Rectal smooth muscle tissue (tissue), 1 donor: ENCODE results near the gene GPC6.

Source experiments
- H3K27ac ChIP-seq: one replicate; pipeline ENCODE4 v1.7.0; 2013; ENCODE audit warnings: low read depth, low read length, inconsistent platforms
- H3K27me3 ChIP-seq: one replicate; pipeline ENCODE4 v1.7.0; 2013; ENCODE audit warnings: low read length; ENCODE audit not compliant: control insufficient read depth, insufficient read depth
- H3K36me3 ChIP-seq: one replicate; pipeline ENCODE4 v1.7.0; 2013; ENCODE audit warnings: low read length; ENCODE audit not compliant: control insufficient read depth, insufficient read depth
- H3K4me1 ChIP-seq: one replicate; pipeline ENCODE4 v1.7.0; 2013; ENCODE audit warnings: low read length; ENCODE audit not compliant: control insufficient read depth, insufficient read depth
- H3K4me3 ChIP-seq: one replicate; pipeline ENCODE4 v1.7.0; 2013; ENCODE audit warnings: low read length
- H3K9ac ChIP-seq: one replicate; pipeline ENCODE4 v1.7.0; 2013; ENCODE audit warnings: low read length

GPC6 gene

GRCh38 chr13:93372856-93373255 lies 146.2 kb downstream of the GPC6 start:
- no peak overlapping the region for H3K9ac ChIP-seq
- no peaks in the 10 kb centered on the region for H3K27me3 ChIP-seq
- H3K4me3 ChIP-seq: no peak overlapping the region
- no peaks in the 10 kb centered on the region for H3K36me3 ChIP-seq
- H3K27ac ChIP-seq: no peak overlapping the region
- no peaks in the 10 kb centered on the region for H3K4me1 ChIP-seq

- Histone ChIP-seq H3K36me3 (no peaks in the 10 kb centered on the region), H3K4me3 (no peak overlapping the region), H3K4me1 (no peaks in the 10 kb centered on the region), H3K27ac (no peak overlapping the region), H3K9ac (no peak overlapping the region), H3K27me3 (no peaks in the 10 kb centered on the region)
These were observed 148.9 kb downstream of the GPC6 start for GRCh38 chr13:93375491-93375890.

DNA sequence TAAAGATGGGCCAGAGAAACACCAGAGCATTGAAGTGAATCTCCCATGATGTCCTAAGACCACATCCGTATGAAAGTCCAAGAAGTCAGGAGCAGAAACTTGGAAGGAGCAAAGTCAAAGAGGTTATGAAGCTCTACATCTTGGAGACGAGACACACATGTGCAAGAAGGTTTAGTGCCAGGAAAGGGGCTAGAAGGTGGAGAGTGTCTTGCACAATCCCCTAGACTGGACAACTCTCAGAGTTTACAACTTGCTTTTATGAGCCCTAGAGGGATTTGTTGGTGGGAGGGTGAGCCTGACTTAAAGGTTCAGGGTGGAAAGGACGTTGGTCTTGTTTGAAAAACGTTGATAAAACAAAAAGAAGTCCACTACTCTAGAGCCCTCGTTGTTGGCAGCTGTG lies 150.6 kb downstream of the GPC6 start:
- Histone ChIP-seq H3K36me3 (no peaks in the 10 kb centered on the region), H3K9ac (no peak overlapping the region), H3K4me3 (no peak overlapping the region), H3K27me3 (no peaks in the 10 kb centered on the region), H3K4me1 (no peaks in the 10 kb centered on the region), H3K27ac (no peak overlapping the region)

DNA sequence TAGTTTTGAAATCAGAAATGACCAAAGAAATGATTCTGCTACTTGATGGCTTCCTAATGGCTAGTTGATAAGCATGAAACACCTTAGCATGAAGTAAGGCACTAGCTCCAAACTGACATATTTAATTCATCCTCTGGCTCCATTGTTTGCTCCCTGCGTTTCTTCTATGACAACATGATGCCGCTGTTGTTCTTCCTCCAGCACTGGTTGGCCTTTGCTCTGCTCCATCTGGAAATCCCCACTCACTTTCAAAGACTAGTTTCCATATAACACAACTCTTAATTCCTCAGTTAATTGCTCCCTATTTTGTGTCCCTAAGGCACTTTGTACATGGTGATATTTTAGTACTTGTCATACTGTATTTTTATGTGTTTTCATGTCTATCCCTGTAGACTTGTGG lies 151.6 kb downstream of the GPC6 start:
- Histone ChIP-seq H3K27me3 (no peaks in the 10 kb centered on the region), H3K4me1 (no peaks in the 10 kb centered on the region), H3K9ac (no peak overlapping the region), H3K27ac (no peak overlapping the region), H3K36me3 (no peaks in the 10 kb centered on the region), H3K4me3 (no peak overlapping the region)

DNA sequence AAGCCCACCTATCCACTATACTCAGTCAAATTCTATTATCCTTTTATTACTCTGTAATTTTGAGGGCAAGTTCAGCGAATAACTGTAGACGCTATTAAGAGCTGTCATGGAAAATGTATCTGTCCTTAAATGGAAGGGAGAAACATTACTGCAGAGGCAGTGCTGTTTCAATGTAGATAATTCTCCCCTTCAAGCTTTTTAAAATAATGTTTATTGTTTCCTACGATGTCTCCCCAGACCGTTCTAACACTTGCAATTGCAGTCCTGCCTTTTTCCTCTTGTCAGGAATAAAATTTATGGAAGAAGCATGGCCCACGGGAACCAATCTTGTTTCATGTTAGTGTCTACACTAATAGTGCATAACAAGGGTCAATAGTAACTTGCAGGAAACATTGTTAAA lies 159.5 kb downstream of the GPC6 start:
- Histone ChIP-seq H3K36me3 (no peaks in the 10 kb centered on the region), H3K4me3 (no peak overlapping the region), H3K27me3 (no peaks in the 10 kb centered on the region), H3K27ac (no peak overlapping the region), H3K4me1 (no peaks in the 10 kb centered on the region), H3K9ac (no peak overlapping the region)

- Histone ChIP-seq H3K27ac (no peak overlapping the region), H3K4me3 (no peak overlapping the region), H3K36me3 (no peaks in the 10 kb centered on the region), H3K27me3 (no peaks in the 10 kb centered on the region), H3K4me1 (no peaks in the 10 kb centered on the region), H3K9ac (no peak overlapping the region)
These were observed 162.1 kb downstream of the GPC6 start for GRCh38 chr13:93388701-93389100.

DNA sequence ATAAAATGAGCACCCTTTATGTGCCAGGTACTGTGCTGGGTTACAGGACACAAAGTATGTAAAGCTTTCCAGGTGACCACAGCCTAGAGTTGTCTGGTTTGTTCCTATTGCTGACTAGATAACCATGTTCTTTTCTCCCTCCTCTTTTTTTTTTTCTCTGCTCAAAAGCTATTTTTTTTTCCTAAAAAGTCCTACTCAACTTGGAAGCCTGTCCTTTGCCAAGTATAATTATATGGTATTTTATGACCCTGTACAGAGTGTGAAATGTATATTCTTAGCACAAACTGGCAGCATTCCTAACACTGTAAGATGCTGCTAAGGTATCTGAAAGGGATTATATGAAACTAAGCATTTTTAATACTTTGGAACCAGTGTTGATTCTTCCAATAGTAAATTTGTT lies 171.0 kb downstream of the GPC6 start:
- H3K9ac ChIP-seq: no peak overlapping the region
- H3K27ac ChIP-seq: no peak overlapping the region
- H3K4me3 ChIP-seq: no peak overlapping the region
- no peaks in the 10 kb centered on the region for H3K27me3 ChIP-seq
- no peaks in the 10 kb centered on the region for H3K4me1 ChIP-seq
- no peaks in the 10 kb centered on the region for H3K36me3 ChIP-seq

GRCh38 chr13:93398167-93399035 lies 171.8 kb downstream of the GPC6 start:
- Histone ChIP-seq H3K4me3 (no peak overlapping the region), H3K4me1 (no peaks in the 10 kb centered on the region), H3K27ac (no peak overlapping the region), H3K9ac (no peak overlapping the region), H3K27me3 (no peaks in the 10 kb centered on the region), H3K36me3 (no peaks in the 10 kb centered on the region)

DNA sequence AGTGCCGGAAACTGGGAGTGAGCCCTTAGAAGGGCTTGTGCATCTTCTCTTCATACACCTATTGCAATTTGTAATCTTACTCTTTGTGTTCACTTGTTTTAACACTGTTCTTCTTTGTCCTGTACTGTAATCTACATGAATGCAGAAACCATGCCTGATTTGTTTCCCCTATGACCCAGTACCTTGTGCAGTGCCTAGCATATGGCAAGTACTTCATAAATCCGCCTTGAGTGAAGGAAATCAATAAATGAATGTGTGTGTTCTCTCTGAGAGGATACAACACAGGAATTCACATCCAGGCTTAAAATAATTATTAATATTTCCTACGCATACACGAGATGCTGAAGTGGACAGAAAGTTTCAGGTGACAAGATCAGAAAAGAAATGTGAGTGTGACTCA lies 172.6 kb downstream of the GPC6 start:
- Histone ChIP-seq H3K4me1 (no peaks in the 10 kb centered on the region), H3K27ac (no peak overlapping the region), H3K27me3 (no peaks in the 10 kb centered on the region), H3K4me3 (no peak overlapping the region), H3K36me3 (no peaks in the 10 kb centered on the region), H3K9ac (no peak overlapping the region)

DNA sequence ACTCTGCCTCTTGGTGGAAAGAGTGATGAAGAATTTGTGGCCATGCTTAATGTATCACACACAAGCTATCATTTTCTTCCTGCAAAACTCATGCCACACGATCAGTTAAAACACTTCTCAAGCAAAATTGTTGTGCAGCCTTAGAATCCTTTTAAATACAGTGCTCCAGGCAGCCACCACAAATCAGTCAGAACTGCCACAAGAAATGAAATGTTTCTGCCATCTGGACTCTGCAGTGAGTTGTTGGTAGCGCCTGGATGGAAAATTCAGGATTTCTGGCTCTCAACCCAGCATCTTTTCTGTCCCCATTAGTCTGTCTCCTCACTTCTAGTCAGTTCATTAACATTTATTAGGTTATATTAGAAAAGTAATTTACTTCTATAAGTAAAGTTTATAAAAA lies 179.5 kb downstream of the GPC6 start:
- no peak overlapping the region for H3K27ac ChIP-seq
- H3K27me3 ChIP-seq: no peaks in the 10 kb centered on the region
- no peak overlapping the region for H3K9ac ChIP-seq
- H3K36me3 ChIP-seq: no peaks in the 10 kb centered on the region
- no peak overlapping the region for H3K4me3 ChIP-seq
- H3K4me1 ChIP-seq: no peaks in the 10 kb centered on the region

GRCh38 chr13:93407551-93407950 lies 180.9 kb downstream of the GPC6 start:
- Histone ChIP-seq H3K9ac (no peak overlapping the region), H3K27ac (no peak overlapping the region), H3K36me3 (no peaks in the 10 kb centered on the region), H3K27me3 (no peaks in the 10 kb centered on the region), H3K4me1 (no peaks in the 10 kb centered on the region), H3K4me3 (no peak overlapping the region)

DNA sequence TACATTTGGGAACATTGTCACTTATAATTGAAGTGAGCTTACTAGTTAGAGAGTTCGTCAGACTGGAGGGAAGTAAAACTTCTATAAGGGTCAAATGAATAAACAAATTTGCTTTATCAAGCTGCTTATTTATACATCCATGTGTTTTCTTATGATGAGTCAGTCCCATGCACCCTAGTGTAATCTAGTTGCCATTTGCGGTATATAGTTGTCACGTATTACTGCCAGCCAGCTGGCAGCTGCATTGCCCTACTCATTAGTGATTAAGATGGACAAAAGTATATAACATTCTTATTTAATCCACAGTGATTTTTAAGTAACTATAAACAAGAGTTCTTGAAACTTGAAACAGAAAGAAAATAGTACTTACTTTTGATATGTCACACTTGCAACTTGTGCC lies 182.4 kb downstream of the GPC6 start:
- Histone ChIP-seq H3K27ac (no peak overlapping the region), H3K9ac (no peak overlapping the region)

DNA sequence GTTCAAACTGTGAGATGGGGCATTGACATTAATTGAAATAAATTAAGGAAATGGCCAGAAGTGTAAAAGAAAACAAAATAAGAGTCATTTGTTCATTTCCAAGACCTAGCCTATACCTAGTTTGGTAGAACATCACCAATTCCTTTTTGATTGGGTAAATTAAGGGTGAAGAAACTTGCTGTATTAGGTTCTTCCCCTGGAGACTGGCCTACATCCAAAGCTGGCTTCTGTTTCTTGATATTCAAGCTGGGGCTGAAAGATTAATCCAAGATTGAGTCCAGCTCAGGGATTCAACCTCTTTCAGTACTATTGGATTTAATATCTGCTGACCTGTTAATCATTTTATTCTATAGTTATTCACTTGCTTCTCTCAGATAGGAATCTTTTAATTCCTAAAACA lies 183.2 kb downstream of the GPC6 start:
- Histone ChIP-seq H3K36me3 (no peaks in the 10 kb centered on the region), H3K4me3 (no peak overlapping the region), H3K27me3 (no peaks in the 10 kb centered on the region), H3K9ac (no peak overlapping the region), H3K27ac (no peak overlapping the region), H3K4me1 (no peaks in the 10 kb centered on the region)

More for the DNA sequence above, 182.4 kb downstream of the GPC6 start:
- Histone ChIP-seq H3K27me3 (no peaks in the 10 kb centered on the region), H3K36me3 (no peaks in the 10 kb centered on the region), H3K4me3 (no peak overlapping the region), H3K4me1 (no peaks in the 10 kb centered on the region)
